Large intestine (tissue), 3 donors: ENCODE measurements around the gene MARCHF3. TPM values are rescaled to one million over a fixed set of nuclear protein-coding genes. Genes with fewer than 3 reads are reported as not detected.
A peak's percentile ranks its signal among the peaks of the same experiment; 100 is the strongest.
"Not testable (repeated sequence)": the region's sequence is repeated elsewhere in the genome, so short reads cannot be mapped to it uniquely, and the experiment has no call there.

Experiments
- DNase-seq, 2 donors: peaks; one replicate each; pipeline versions ENCODE4 v3.0.0 to v3.0.0-alpha.2; 2013
- H3K27ac ChIP-seq: one replicate; pipeline ENCODE4 v1.5.1; 2013; ENCODE audit warnings: low read length
- H3K27me3 ChIP-seq: 2 replicates; pipeline ENCODE4 v1.6.1; 2013; ENCODE audit warnings: low read length; ENCODE audit not compliant: control insufficient read depth, insufficient read depth
- H3K36me3 ChIP-seq: 2 replicates; pipeline ENCODE4 v1.6.1; 2013; ENCODE audit warnings: low read length; ENCODE audit not compliant: control insufficient read depth, insufficient read depth
- H3K4me1 ChIP-seq: one replicate; pipeline ENCODE4 v1.6.1; 2013; ENCODE audit warnings: low read length; ENCODE audit not compliant: control insufficient read depth, insufficient read depth
- H3K4me3 ChIP-seq: one replicate; pipeline ENCODE4 v1.5.1; 2013; ENCODE audit warnings: low read length
- H3K9me3 ChIP-seq: one replicate; pipeline ENCODE4 v1.6.1; 2013; ENCODE audit warnings: mild to moderate bottlenecking, low read depth, low read length, moderate library complexity; ENCODE audit not compliant: control insufficient read depth
- WGBS: methylation state at CpG from one replicate; pipeline ENCODE4 v1.1.5; 2013; ENCODE audit warnings: low lambda C conversion rate; ENCODE audit not compliant: insufficient coverage; 5-methylcytosine and 5-hydroxymethylcytosine counted together
- polyA plus RNA-seq: library from polyadenylated mRNA; unstranded; fragments of 120-200 nt; gene quantifications from one replicate; pipeline ENCODE4 v1.2.1, GENCODE V29; 2013

Gene MARCHF3
- polyA plus RNA-seq, 1 donor, result 6.5 TPM

GRCh38 chr5:127066721-127067120 is 36.4 kb upstream of the MARCHF3 start:
- Histone ChIP-seq H3K36me3 (peaks cover 11% of the 10 kb centered on the region), H3K27me3 (no peaks in the 10 kb centered on the region), H3K4me3 (no peak overlapping the region), H3K27ac (no peak overlapping the region), H3K9me3 (no peaks in the 10 kb centered on the region), H3K4me1 (no peaks in the 10 kb centered on the region)
- no peak for DNase-seq

GRCh38 chr5:127064253-127064840 is 34.0 kb upstream of the MARCHF3 start:
- WGBS, result 100% methylated on average over 1 of the region's 4 CpGs
- peaks cover 11% of the 10 kb centered on the region for H3K36me3 ChIP-seq

GRCh38 chr5:127063257-127063913 is 33.0 kb upstream of the MARCHF3 start:
- WGBS, result 80% methylated on average over 1 of the region's 2 CpGs
- DNase-seq, result no peak
- H3K4me3 ChIP-seq, result no peak overlapping the region

More at GRCh38 chr5:127064253-127064840, 34.0 kb upstream of the MARCHF3 start:
- Histone ChIP-seq H3K9me3 (no peaks in the 10 kb centered on the region), H3K27me3 (no peaks in the 10 kb centered on the region), H3K4me1 (no peaks in the 10 kb centered on the region), H3K4me3 (no peak overlapping the region), H3K27ac (no peak overlapping the region)
- DNase-seq, result no peak

GRCh38 chr5:127061956-127062355 is 31.6 kb upstream of the MARCHF3 start:
- WGBS, result 17% methylated on average over 1 of the region's 1 CpG
- Histone ChIP-seq H3K4me3 (no peak overlapping the region), H3K27ac (no peak overlapping the region), H3K36me3 (peaks cover 15% of the 10 kb centered on the region), H3K4me1 (no peaks in the 10 kb centered on the region), H3K9me3 (no peaks in the 10 kb centered on the region), H3K27me3 (no peaks in the 10 kb centered on the region)
- peak in 1 of 2 donors; percentile 13 for DNase-seq

More at GRCh38 chr5:127063257-127063913, 33.0 kb upstream of the MARCHF3 start:
- no peak overlapping the region for H3K27ac ChIP-seq
- no peaks in the 10 kb centered on the region for H3K9me3 ChIP-seq
- no peaks in the 10 kb centered on the region for H3K4me1 ChIP-seq
- peaks cover 11% of the 10 kb centered on the region for H3K36me3 ChIP-seq
- no peaks in the 10 kb centered on the region for H3K27me3 ChIP-seq

- Histone ChIP-seq H3K9me3 (no peaks in the 10 kb centered on the region), H3K4me1 (no peaks in the 10 kb centered on the region), H3K27me3 (no peaks in the 10 kb centered on the region), H3K27ac (no peak overlapping the region), H3K4me3 (no peak overlapping the region), H3K36me3 (peaks cover 18% of the 10 kb centered on the region)
- WGBS, result no CpG with 5 or more reads among the region's 1 CpG
- no peak for DNase-seq
Measured at GRCh38 chr5:127061537-127061936, 31.2 kb upstream of the MARCHF3 start.

GRCh38 chr5:127060470-127060985 is 30.2 kb upstream of the MARCHF3 start:
- H3K4me1 ChIP-seq, result no peaks in the 10 kb centered on the region
- no peak for DNase-seq
- H3K9me3 ChIP-seq, result no peaks in the 10 kb centered on the region
- no CpG with 5 or more reads among the region's 1 CpG for WGBS
- H3K4me3 ChIP-seq, result no peak overlapping the region
- no peak overlapping the region for H3K27ac ChIP-seq
- peaks cover 23% of the 10 kb centered on the region for H3K36me3 ChIP-seq
- no peaks in the 10 kb centered on the region for H3K27me3 ChIP-seq

- Histone ChIP-seq H3K4me3 (no peak overlapping the region), H3K9me3 (no peaks in the 10 kb centered on the region), H3K4me1 (no peaks in the 10 kb centered on the region), H3K27me3 (no peaks in the 10 kb centered on the region), H3K27ac (no peak overlapping the region), H3K36me3 (peaks cover 17% of the 10 kb centered on the region)
- no CpG with 5 or more reads among the region's 2 CpGs for WGBS
- no peak for DNase-seq
Measured at GRCh38 chr5:127056896-127057295, 26.5 kb upstream of the MARCHF3 start.

- H3K4me3 ChIP-seq, result no peak overlapping the region
- no peak overlapping the region for H3K27ac ChIP-seq
- no peaks in the 10 kb centered on the region for H3K4me1 ChIP-seq
- DNase-seq, result no peak
- H3K27me3 ChIP-seq, result no peaks in the 10 kb centered on the region
- H3K9me3 ChIP-seq, result no peaks in the 10 kb centered on the region
- WGBS, result no CpG with 5 or more reads among the region's 3 CpGs
- peaks cover 17% of the 10 kb centered on the region for H3K36me3 ChIP-seq
Measured at GRCh38 chr5:127055880-127056653, 25.7 kb upstream of the MARCHF3 start.

- DNase-seq, H3K9me3 ChIP-seq, H3K4me1 ChIP-seq, H3K4me3 ChIP-seq, H3K27me3 ChIP-seq, H3K27ac ChIP-seq: not testable (repeated sequence)
- WGBS, result no CpG with 5 or more reads among the region's 6 CpGs
- H3K36me3 ChIP-seq, result peaks cover 17% of the 10 kb centered on the region
Measured at GRCh38 chr5:127053551-127053950, 23.2 kb upstream of the MARCHF3 start.

- Histone ChIP-seq H3K36me3 (peaks cover 17% of the 10 kb centered on the region), H3K4me1 (no peaks in the 10 kb centered on the region), H3K27ac (no peak overlapping the region), H3K9me3 (no peaks in the 10 kb centered on the region), H3K4me3 (no peak overlapping the region), H3K27me3 (no peaks in the 10 kb centered on the region)
- DNase-seq, result no peak
- WGBS, result 90% methylated on average over 2 of the region's 3 CpGs
Measured at GRCh38 chr5:127053049-127053448, 22.7 kb upstream of the MARCHF3 start.
